HG03175 (cell line): ENCODE measurements around the gene PNPLA5.

Experiments
- ATAC-seq: cut with Tn5 transposase; IDR thresholded peaks from one replicate; pipeline ENCODE4 v1.9.1; 2021; ENCODE audit warnings: mild to moderate bottlenecking, moderate library complexity; ENCODE audit not compliant: unreplicated experiment

Gene PNPLA5

GRCh38 chr22:43858156-43858895 lies 33.5 kb downstream of the PNPLA5 start:
- no peak for ATAC-seq

GRCh38 chr22:43857367-43857766 lies 34.4 kb downstream of the PNPLA5 start:
- no peak for ATAC-seq

- no peak for ATAC-seq
Observed at GRCh38 chr22:43855431-43855830, 36.4 kb downstream of the PNPLA5 start.

- ATAC-seq: no peak
Observed at GRCh38 chr22:43854786-43855271, 37.0 kb downstream of the PNPLA5 start.

- ATAC-seq: no peak
Observed at GRCh38 chr22:43854121-43854785, 37.6 kb downstream of the PNPLA5 start.

- no peak for ATAC-seq
Observed at GRCh38 chr22:43853328-43853931, 38.4 kb downstream of the PNPLA5 start.

GRCh38 chr22:43852573-43853327 lies 39.1 kb downstream of the PNPLA5 start:
- ATAC-seq: no peak

GRCh38 chr22:43851979-43852307 lies 39.9 kb downstream of the PNPLA5 start:
- ATAC-seq: no peak

GRCh38 chr22:43851058-43851978 lies 40.5 kb downstream of the PNPLA5 start:
- no peak for ATAC-seq

- no peak for ATAC-seq
Observed at GRCh38 chr22:43850529-43850928, 41.3 kb downstream of the PNPLA5 start.

- ATAC-seq: no peak
Observed at GRCh38 chr22:43849731-43850130, 42.1 kb downstream of the PNPLA5 start.

- no peak for ATAC-seq
Observed at GRCh38 chr22:43848366-43849171, 43.2 kb downstream of the PNPLA5 start.

- ATAC-seq: no peak
Observed at GRCh38 chr22:43847376-43848289, 44.2 kb downstream of the PNPLA5 start.

GRCh38 chr22:43846966-43847365 lies 44.8 kb downstream of the PNPLA5 start:
- ATAC-seq: no peak

GRCh38 chr22:43845981-43846380 lies 45.8 kb downstream of the PNPLA5 start:
- no peak for ATAC-seq

GRCh38 chr22:43844560-43845545 lies 47.0 kb downstream of the PNPLA5 start:
- no peak for ATAC-seq
